K562 treated with DMSO at 1 percent for 48 hours (cell line): ENCODE results near the gene TAS2R42. TPM values are rescaled to one million over a fixed set of nuclear protein-coding genes. Genes with fewer than 3 reads are reported as not detected.

Experiments
- total RNA-seq: library from RNA; unstranded; fragments of 300-600 nt; gene quantifications from 2 replicates; pipeline ENCODE4 v1.2.3, GENCODE V29; 2022; ENCODE audit warnings: low replicate concordance; ENCODE audit errors: extremely low read depth

Gene TAS2R42, protein sequence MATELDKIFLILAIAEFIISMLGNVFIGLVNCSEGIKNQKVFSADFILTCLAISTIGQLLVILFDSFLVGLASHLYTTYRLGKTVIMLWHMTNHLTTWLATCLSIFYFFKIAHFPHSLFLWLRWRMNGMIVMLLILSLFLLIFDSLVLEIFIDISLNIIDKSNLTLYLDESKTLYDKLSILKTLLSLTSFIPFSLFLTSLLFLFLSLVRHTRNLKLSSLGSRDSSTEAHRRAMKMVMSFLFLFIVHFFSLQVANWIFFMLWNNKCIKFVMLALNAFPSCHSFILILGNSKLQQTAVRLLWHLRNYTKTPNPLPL
- not detected in 2 replicates for total RNA-seq

DNA sequence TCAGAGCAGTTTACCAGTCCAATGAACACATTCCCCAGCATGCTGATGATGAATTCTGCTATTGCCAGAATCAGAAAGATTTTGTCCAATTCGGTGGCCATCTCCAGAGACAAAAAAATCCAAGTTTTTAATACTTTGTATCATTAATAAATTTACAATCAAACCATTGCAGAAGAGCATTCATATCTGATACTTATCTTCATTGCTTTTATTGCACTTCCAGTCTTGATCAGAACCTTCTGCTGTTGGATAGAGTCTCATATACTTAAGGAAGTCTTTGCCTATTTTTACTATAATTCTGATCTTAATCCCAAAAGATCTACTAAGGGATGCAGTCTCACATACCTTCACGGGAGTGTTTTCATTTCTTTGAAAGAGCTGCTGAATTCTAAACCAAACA is at the start of gene TAS2R42:
TSS of gene TAS2R42 (minus strand) at position 101 of the 400 bp plus-strand sequence. CDS start at position 101, 0 bp downstream.

DNA sequence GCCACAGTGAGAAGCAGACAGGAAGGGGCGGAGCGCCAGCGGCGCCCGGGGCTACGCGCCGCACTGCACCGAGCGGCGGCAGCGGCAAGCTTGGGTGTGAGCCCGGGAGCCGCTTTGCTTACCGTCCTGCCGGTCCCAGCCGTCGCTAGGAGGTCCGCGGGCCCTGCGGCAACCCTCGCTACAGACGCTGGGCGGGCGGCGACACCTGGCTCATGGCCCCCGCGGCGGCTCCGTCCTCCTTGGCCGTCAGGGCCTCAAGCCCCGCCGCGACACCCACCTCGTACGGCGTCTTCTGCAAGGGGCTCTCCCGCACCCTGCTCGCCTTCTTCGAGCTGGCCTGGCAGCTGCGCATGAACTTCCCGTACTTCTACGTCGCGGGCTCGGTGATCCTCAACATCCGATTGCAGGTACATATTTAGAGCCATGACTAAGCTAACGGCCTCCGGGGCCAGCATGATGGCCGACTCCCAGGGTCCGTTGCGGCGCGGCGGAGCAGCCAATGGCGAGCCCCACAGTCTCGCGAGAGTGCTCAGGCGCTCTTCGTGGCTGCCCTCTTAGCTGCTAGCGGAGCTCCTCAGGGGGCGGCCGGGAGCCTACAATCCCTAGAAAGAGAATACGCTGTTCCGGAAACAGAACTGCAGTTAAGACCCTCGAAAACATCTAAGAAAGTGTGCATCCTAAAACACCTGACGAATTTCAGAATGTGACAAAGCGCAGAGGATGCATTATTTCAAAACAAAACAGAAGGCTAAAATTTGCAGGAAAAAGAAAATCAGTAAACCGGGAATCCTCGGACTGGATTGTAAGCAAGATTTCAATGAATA is 15.4 kb downstream of the TAS2R42 start, which contains the start of gene SMIM10L1:
TSS of gene SMIM10L1 (plus strand) at position 50 of the 824 bp plus-strand sequence. CDS start at position 213, 163 bp downstream.

Other genes with a start within 250 kb of the TAS2R42 start
- gene TAS2R14, start 247.7 kb downstream of the TAS2R42 start, total RNA-seq, result not detected in 2 replicates
- not detected in 2 replicates for gene TAS2R50, start 200.0 kb downstream of the TAS2R42 start, total RNA-seq
- gene TAS2R20, start 188.6 kb downstream of the TAS2R42 start, total RNA-seq, result not detected in 2 replicates
- not detected in 2 replicates for gene TAS2R19, start 164.3 kb downstream of the TAS2R42 start, total RNA-seq
- not detected in 2 replicates for gene TAS2R31, start 155.5 kb downstream of the TAS2R42 start, total RNA-seq
- gene TAS2R46, start 124.6 kb downstream of the TAS2R42 start, total RNA-seq, result not detected in 2 replicates
- not detected in 2 replicates for gene TAS2R43, start 94.6 kb downstream of the TAS2R42 start, total RNA-seq
- gene TAS2R30, start 52.3 kb downstream of the TAS2R42 start, total RNA-seq, result not detected in 2 replicates
- not detected in 2 replicates for gene SMIM10L1, start 15.7 kb downstream of the TAS2R42 start, total RNA-seq
- not detected in 2 replicates for gene PRB3, start 82.8 kb upstream of the TAS2R42 start, total RNA-seq
- gene PRB4, start 123.5 kb upstream of the TAS2R42 start, total RNA-seq, result not detected in 2 replicates
- not detected in 2 replicates for gene PRB2, start 208.6 kb upstream of the TAS2R42 start, total RNA-seq